Upper lobe of left lung (tissue), 6 donors: Measurements from ENCODE around the gene ZNF708. TPM values are rescaled to one million over a fixed set of nuclear protein-coding genes. Genes with fewer than 3 reads are reported as not detected.
"Not testable (repeated sequence)": the region's sequence is repeated elsewhere in the genome, so short reads cannot be mapped to it uniquely, and the experiment has no call there.

Experiments
- ATAC-seq, 2 donors: fragments of 200-7000 bp; cut with Tn5 transposase; one replicate each; pipeline ENCODE4 v1.9.1; 2022; ENCODE audit warnings: mild to moderate bottlenecking in 2 of 2, moderate library complexity in 2 of 2; ENCODE audit not compliant: low FRiP score in 2 of 2
- DNase-seq, 2 donors: peaks; one replicate each; pipeline ENCODE4 v3.0.0-alpha.2; 2019 to 2020
- H3K27ac ChIP-seq, 4 donors: fragments of 200-600 bp; sonication (generic); one replicate each; pipeline ENCODE4 v1.5.1; 2016 to 2019
- H3K27me3 ChIP-seq, 4 donors: fragments of 200-600 bp; sonication (generic); one replicate each; pipeline ENCODE4 v1.5.1; 2017 to 2019
- H3K36me3 ChIP-seq, 4 donors: fragments of 200-600 bp; sonication (generic); one replicate each; pipeline ENCODE4 v1.5.1; 2016 to 2019
- H3K4me1 ChIP-seq, 4 donors: fragments of 200-600 bp; sonication (generic); one replicate each; pipeline ENCODE4 v1.5.1; 2018 to 2019
- H3K4me3 ChIP-seq, 4 donors: fragments of 200-600 bp; sonication (generic); one replicate each; pipeline ENCODE4 v1.5.1; 2017 to 2019; ENCODE audit warnings: mild to moderate bottlenecking in 2 of 4, moderate library complexity in 1 of 4
- H3K9me3 ChIP-seq, 4 donors: fragments of 200-600 bp; sonication (generic); one replicate each; pipeline ENCODE4 v1.5.1; 2018 to 2019
- CTCF ChIP-seq, 6 experiments: fragments of 450-650 bp in 4 of 6; fragments of 200-600 bp in 2 of 6; sonication (generic) in 2 of 6; IDR thresholded peaks; one replicate each; pipeline ENCODE4 v1.5.1; 2016 to 2019; ENCODE audit warnings: antibody characterized with exemption in 6 of 6
- EP300 ChIP-seq, 4 donors: sonication (generic); formaldehyde crosslinking; IDR thresholded peaks; one replicate each; pipeline ENCODE4 v1.5.1; 2017; ENCODE audit warnings: antibody characterized with exemption in 4 of 4, control low read depth in 2 of 4
- POLR2A ChIP-seq, 4 donors: fragments of 450-650 bp; IDR thresholded peaks; one replicate each; pipeline ENCODE4 v1.5.1; 2016 to 2017; ENCODE audit warnings: antibody characterized with exemption in 4 of 4, mild to moderate bottlenecking in 2 of 4
- POLR2AphosphoS5 ChIP-seq, 2 donors: sonication (generic); formaldehyde crosslinking; IDR thresholded peaks; one replicate each; pipeline ENCODE4 v1.5.1; 2017; ENCODE audit warnings: antibody characterized with exemption in 2 of 2
- WGBS, 2 donors: methylation state at CpG; one replicate each; pipeline ENCODE4 v1.1.5; 2017 to 2018; 5-methylcytosine and 5-hydroxymethylcytosine counted together
- total RNA-seq, 6 donors: library from RNA; depleted of rRNA in 4 of 6; stranded (reverse); fragments of >200 nt in 4 of 6; gene quantifications; one replicate each; pipeline versions ENCODE4 v1.1.0 to v1.2.1, GENCODE V29; 2016 to 2021
- donor health status: DM: no; HTN: no; CAD: no; lungs with moderate emphysema.
- donor health status: DM: no; HTN: yes; CAD: no; lungs with severe emphysema.

ZNF708 gene
- total RNA-seq, 6 donors from 2014 or later: 8.1 to 39.8 (median 12.6) TPM

- 86 to 91% methylated on average over 8 of the region's 8 CpGs for WGBS, 2 donors
- H3K27me3 ChIP-seq: no peaks in the 10 kb centered on the region
- DNase-seq (no peak), ATAC-seq (peak in 1 of 2 donors; percentile 78)
- H3K36me3 ChIP-seq: peaks cover 0 to 20% (median 8%) of the 10 kb centered on the region in 4 donors
- no peak overlapping the region for H3K4me3 ChIP-seq
- H3K9me3 ChIP-seq: peaks cover 0 to 21% (median 5%) of the 10 kb centered on the region in 4 donors
- no peak overlapping the region for H3K27ac ChIP-seq
- H3K4me1 ChIP-seq: peaks cover 0 to 11% (median 1%) of the 10 kb centered on the region in 4 donors
- no peak for TF ChIP-seq EP300 (IDR thresholded peaks at IDR 0.05)
- TF ChIP-seq POLR2AphosphoS5 (IDR thresholded peaks at IDR 0.05): no peak
- no peak for TF ChIP-seq CTCF (IDR thresholded peaks at IDR 0.05)
- no peak for TF ChIP-seq POLR2A (IDR thresholded peaks at IDR 0.05)
Observed at GRCh38 chr19:21322528-21322927, 6.7 kb downstream of the ZNF708 start.

- H3K4me3 ChIP-seq: no peak overlapping the region
- peak in 1 of 2 donors; percentile 17 for ATAC-seq
- H3K4me1 ChIP-seq: peaks cover 0 to 9% (median 0%) of the 10 kb centered on the region in 4 donors
Observed at GRCh38 chr19:21321996-21322395, 7.2 kb downstream of the ZNF708 start.

DNA sequence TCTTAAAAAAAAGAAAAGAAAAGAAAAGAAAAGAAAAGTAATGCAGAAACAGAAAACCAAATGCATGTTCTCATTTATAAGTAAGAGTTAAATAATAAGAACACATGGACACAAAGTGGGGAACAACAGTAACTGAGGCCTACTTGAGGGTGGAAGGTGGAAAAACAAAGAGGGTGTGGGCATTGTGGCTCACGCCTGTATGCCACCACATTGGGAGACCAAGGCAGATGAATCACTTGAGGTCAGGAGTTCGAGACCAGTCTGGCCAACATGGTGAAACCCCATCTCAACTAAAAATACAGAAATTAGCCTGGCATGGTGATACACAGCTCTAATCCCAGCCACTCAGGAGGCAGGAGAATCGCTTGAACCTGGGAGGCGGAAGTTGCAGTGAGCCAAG is 8.1 kb downstream of the ZNF708 start:
- ATAC-seq: no peak
- WGBS, 2 donors: 88 to 91% methylated on average over 4 of the region's 4 CpGs
- peaks cover 0 to 18% (median 8%) of the 10 kb centered on the region in 4 donors for H3K9me3 ChIP-seq
- H3K4me1 ChIP-seq: peaks cover 0 to 9% (median 0%) of the 10 kb centered on the region in 4 donors
- no peak for DNase-seq
- no peak overlapping the region for H3K27ac ChIP-seq
- TF ChIP-seq POLR2AphosphoS5 (IDR thresholded peaks at IDR 0.05) (no peak), POLR2A (IDR thresholded peaks at IDR 0.05) (no peak), CTCF (IDR thresholded peaks at IDR 0.05) (no peak), EP300 (IDR thresholded peaks at IDR 0.05) (no peak)
- H3K36me3 ChIP-seq: peaks cover 0 to 11% (median 2%) of the 10 kb centered on the region in 4 donors
- no peaks in the 10 kb centered on the region for H3K27me3 ChIP-seq
- H3K4me3 ChIP-seq: no peak overlapping the region

More at GRCh38 chr19:21321996-21322395, 7.2 kb downstream of the ZNF708 start:
- H3K36me3 ChIP-seq: peaks cover 0 to 17% (median 7%) of the 10 kb centered on the region in 4 donors
- 72 to 74% methylated on average over 4 of the region's 4 CpGs for WGBS, 2 donors
- TF ChIP-seq EP300 (IDR thresholded peaks at IDR 0.05): no peak
- no peak for TF ChIP-seq CTCF (IDR thresholded peaks at IDR 0.05)
- TF ChIP-seq POLR2A (IDR thresholded peaks at IDR 0.05): no peak
- no peak for DNase-seq
- peaks cover 0 to 21% (median 7%) of the 10 kb centered on the region in 4 donors for H3K9me3 ChIP-seq
- no peak overlapping the region for H3K27ac ChIP-seq
- no peaks in the 10 kb centered on the region for H3K27me3 ChIP-seq

- no peak for ATAC-seq
- no peak for DNase-seq
- peaks cover 0 to 14% (median 10%) of the 10 kb centered on the region in 4 donors for H3K9me3 ChIP-seq
- H3K27me3 ChIP-seq: no peaks in the 10 kb centered on the region
- 63 to 71% methylated on average over 1 of the region's 1 CpG for WGBS, 2 donors
- H3K4me3 ChIP-seq: no peak overlapping the region
- TF ChIP-seq CTCF (IDR thresholded peaks at IDR 0.05) (no peak), POLR2AphosphoS5 (IDR thresholded peaks at IDR 0.05) (no peak), EP300 (IDR thresholded peaks at IDR 0.05) (no peak), POLR2A (IDR thresholded peaks at IDR 0.05) (no peak)
- peaks cover 0 to 5% (median 2%) of the 10 kb centered on the region in 4 donors for H3K4me1 ChIP-seq
- H3K36me3 ChIP-seq: peaks cover 0 to 4% (median 0%) of the 10 kb centered on the region in 4 donors
- H3K27ac ChIP-seq: no peak overlapping the region
Observed at GRCh38 chr19:21317821-21318220, 11.4 kb downstream of the ZNF708 start.

GRCh38 chr19:21314676-21315075 is 14.5 kb downstream of the ZNF708 start:
- no peak for ATAC-seq
- 67 to 83% methylated on average over 1 of the region's 1 CpG for WGBS, 2 donors
- TF ChIP-seq CTCF (IDR thresholded peaks at IDR 0.05) (no peak), EP300 (IDR thresholded peaks at IDR 0.05) (no peak), POLR2AphosphoS5 (IDR thresholded peaks at IDR 0.05) (no peak), POLR2A (IDR thresholded peaks at IDR 0.05) (no peak)

DNA sequence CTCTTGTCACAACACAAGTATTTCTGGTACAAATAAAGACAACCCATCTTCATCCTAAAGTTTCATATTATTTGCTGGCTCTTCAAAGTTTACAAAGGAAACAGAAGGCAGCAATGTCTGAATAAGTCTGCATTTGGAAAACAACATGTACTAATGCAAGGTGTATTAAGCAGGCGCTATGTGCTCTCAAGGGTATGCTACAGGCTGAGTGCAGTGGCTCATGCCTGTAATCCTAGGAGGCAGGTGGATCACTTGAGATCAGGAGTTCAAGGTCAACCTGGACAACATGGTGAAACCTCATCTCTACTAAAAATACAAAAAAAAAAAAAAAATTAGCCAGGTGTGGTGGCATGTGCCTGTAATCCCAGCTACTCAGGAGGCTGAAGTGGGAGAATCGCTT is 16.4 kb downstream of the ZNF708 start:
- H3K4me1 ChIP-seq, H3K4me3 ChIP-seq, H3K27me3 ChIP-seq, ATAC-seq, H3K27ac ChIP-seq, DNase-seq: not testable (repeated sequence)
- WGBS, 2 donors: 97 to 100% methylated on average over 2 of the region's 2 CpGs
- peaks cover 0 to 11% (median 7%) of the 10 kb centered on the region in 4 donors for H3K36me3 ChIP-seq
- H3K9me3 ChIP-seq: peaks cover 0 to 12% (median 12%) of the 10 kb centered on the region in 4 donors

More at GRCh38 chr19:21314676-21315075, 14.5 kb downstream of the ZNF708 start:
- Histone ChIP-seq H3K36me3 (peaks cover 0 to 4% (median 0%) of the 10 kb centered on the region in 4 donors), H3K27me3 (no peaks in the 10 kb centered on the region), H3K27ac (peak overlapping the region in 1 of 4 donors; percentile 8), H3K9me3 (peaks cover 0 to 18% (median 13%) of the 10 kb centered on the region in 4 donors), H3K4me3 (no peak overlapping the region), H3K4me1 (peaks cover 0 to 5% (median 0%) of the 10 kb centered on the region in 4 donors)
- no peak for DNase-seq
